AG04450 (cell line): ENCODE data around the gene DIO2. TPM values are rescaled to one million over a fixed set of nuclear protein-coding genes. Genes with fewer than 3 reads are reported as not detected.

Source experiments
- CTCF ChIA-PET: fragments of 300-600, 350-600 bp; formaldehyde crosslinking; extraction: SDS; loops from one replicate; lab custom pipeline; 2022; ENCODE audit warnings: antibody characterized with exemption, inconsistent platforms; lab: Charles Lee
- POLR2A ChIA-PET: fragments of 350-600 bp; formaldehyde crosslinking; extraction: SDS; loops from one replicate; lab custom pipeline; 2021; ENCODE audit warnings: antibody characterized with exemption, inconsistent platforms; lab: Yijun Ruan, JAX
- DNase-seq: peaks from one replicate; pipeline ENCODE4 v3.0.0-alpha.2; 2011; ENCODE audit warnings: low read depth, low spot score
- H3K27ac ChIP-seq: one replicate; pipeline ENCODE4 v1.5.1; 2012; ENCODE audit warnings: low read depth, low read length, control low read depth
- H3K27me3 ChIP-seq: one replicate; pipeline ENCODE4 v1.6.0; 2012; ENCODE audit warnings: low read length; ENCODE audit not compliant: control insufficient read depth, insufficient read depth
- H3K4me3 ChIP-seq: 2 replicates; pipeline ENCODE4 v1.5.1; 2011; ENCODE audit warnings: mild to moderate bottlenecking, low read depth, low read length, control low read depth
- H3K9me3 ChIP-seq: 2 replicates; pipeline ENCODE4 v1.5.1; 2012; ENCODE audit warnings: low read length; ENCODE audit not compliant: control insufficient read depth, insufficient read depth
- CTCF ChIP-seq: IDR thresholded peaks from 2 replicates; pipeline ENCODE4 v1.5.1; 2011; ENCODE audit warnings: low read depth, low read length, control low read depth, inconsistent platforms
- polyA plus RNA-seq: library from polyadenylated mRNA; depleted of rRNA; stranded (reverse); fragments of >200 nt; gene quantifications from 2 replicates; pipeline ENCODE4 v1.2.3, GENCODE V29; 2011

DIO2 gene
- polyA plus RNA-seq, 1 experiment, result 28.9 TPM

- no peak overlapping the region for H3K27ac ChIP-seq
- ChIA-PET CTCF (no interaction called here), POLR2A (no interaction called here)
- H3K9me3 ChIP-seq, result peaks cover 18% of the 10 kb centered on the region
- no peak for TF ChIP-seq CTCF
- no peak overlapping the region for H3K4me3 ChIP-seq
- no peak for DNase-seq
- no peaks in the 10 kb centered on the region for H3K27me3 ChIP-seq
Observed at GRCh38 chr14:80233470-80234089, 22.3 kb upstream of the DIO2 start.

GRCh38 chr14:80231702-80232101 is 20.4 kb upstream of the DIO2 start:
- H3K27ac ChIP-seq, result no peak overlapping the region
- H3K27me3 ChIP-seq, result no peaks in the 10 kb centered on the region
- DNase-seq, result no peak
- no peak overlapping the region for H3K4me3 ChIP-seq
- ChIA-PET CTCF (no interaction called here), POLR2A (no interaction called here)
- no peak for TF ChIP-seq CTCF
- peaks cover 15% of the 10 kb centered on the region for H3K9me3 ChIP-seq

- DNase-seq, result no peak
- CTCF ChIA-PET, result no interaction called here
- POLR2A ChIA-PET, result no interaction called here
- Histone ChIP-seq H3K4me3 (no peak overlapping the region), H3K27me3 (no peaks in the 10 kb centered on the region), H3K9me3 (peaks cover 4% of the 10 kb centered on the region; the same call in 1 of the 2 replicates), H3K27ac (no peak overlapping the region)
- TF ChIP-seq CTCF, result no peak
Observed at GRCh38 chr14:80223696-80224465, 12.6 kb upstream of the DIO2 start.

- Histone ChIP-seq H3K27ac (no peak overlapping the region), H3K9me3 (no peaks in the 10 kb centered on the region), H3K27me3 (no peaks in the 10 kb centered on the region), H3K4me3 (no peak overlapping the region)
- no peak for TF ChIP-seq CTCF
- no peak for DNase-seq
- ChIA-PET CTCF (interaction anchor here (1.2 kb wide), 1 partner anchor 634 kb away, joined by 3 read pairs; no protein-coding TSS in a partner anchor), POLR2A (no interaction called here)
Observed at GRCh38 chr14:80216818-80217217, 5.5 kb upstream of the DIO2 start.
